Endothelial cell of umbilical vein (primary cell): ENCODE measurements around the gene TGFBR2. TPM values are rescaled to one million over a fixed set of nuclear protein-coding genes. Genes with fewer than 3 reads are reported as not detected.

Experiments used
- BruUV-seq: library from RNA; stranded (reverse); fragments of 400-500 nt; replicated peaks from 2 replicates; lab custom pipeline; 2021; lab: Mats Ljungman, UMichigan
- CTCF ChIA-PET: fragments of 300-600, 350-600 bp; sonication (Branson Sonifier 250); formaldehyde crosslinking; loops from one replicate; lab custom pipeline; 2021; ENCODE audit warnings: antibody characterized with exemption, inconsistent platforms; lab: Charles Lee
- POLR2A ChIA-PET: fragments of 300-600, 350-600 bp; sonication (Branson Sonifier 250); formaldehyde crosslinking; loops from one replicate; lab custom pipeline; 2021; ENCODE audit warnings: antibody characterized with exemption, inconsistent platforms; lab: Charles Lee
- DNase-seq: peaks from one replicate; pipeline ENCODE4 v3.0.0-alpha.2; 2011; ENCODE audit warnings: low read depth, low spot score
- FAIRE-seq: peaks from 2 replicates; lab custom pipeline; 2011; peaks lifted over from hg19 to GRCh38; lab: Jason Lieb, UNC
- H2AFZ ChIP-seq: 2 replicates; pipeline ENCODE4 v1.6.0; 2012; ENCODE audit warnings: low read depth, low read length, control low read depth, inconsistent platforms
- H3K27ac ChIP-seq: 2 replicates; pipeline ENCODE4 v1.5.1; 2011; ENCODE audit warnings: low read depth, mild to moderate bottlenecking, control low read depth, low read length, moderate library complexity; ENCODE audit not compliant: insufficient read depth
- H3K27me3 ChIP-seq, 2 experiments: 2 replicates each; pipeline versions ENCODE4 v1.6.0 to v1.6.1; 2011; ENCODE audit warnings: low read length in 2 of 2, mixed read lengths in 1 of 2; ENCODE audit not compliant: control insufficient read depth in 2 of 2, insufficient read depth in 2 of 2
- H3K36me3 ChIP-seq, 2 experiments: 2 replicates in 1 of 2; 3 replicates in 1 of 2; pipeline ENCODE4 v1.5.1; 2011; ENCODE audit warnings: low read length in 2 of 2, mild to moderate bottlenecking in 1 of 2, moderate library complexity in 1 of 2; ENCODE audit not compliant: control insufficient read depth in 2 of 2, insufficient read depth in 2 of 2; ENCODE audit errors: extremely low read depth in 1 of 2
- H3K4me1 ChIP-seq: 3 replicates; pipeline ENCODE4 v1.5.1; 2011; ENCODE audit warnings: mild to moderate bottlenecking, low read length; ENCODE audit not compliant: control insufficient read depth, insufficient read depth; ENCODE audit errors: extremely low read depth
- H3K4me2 ChIP-seq: 2 replicates; pipeline ENCODE4 v1.6.1; 2011; ENCODE audit warnings: low read length, control low read depth, mixed read lengths; ENCODE audit not compliant: insufficient read depth
- H3K4me3 ChIP-seq, 3 experiments: fragments of 200-600 bp in 1 of 3; sonication (generic), shearing (Covaris generic) in 1 of 3; replicated peaks in 1 of 3; 2 replicates each; pipeline ENCODE4 v1.5.1; 2011 to 2016; ENCODE audit warnings: control low read depth in 3 of 3, low read length in 3 of 3, mild to moderate bottlenecking in 2 of 3, inconsistent platforms in 1 of 3, low read depth in 1 of 3, moderate library complexity in 1 of 3; ENCODE audit not compliant: insufficient read depth in 1 of 3
- H3K79me2 ChIP-seq: 2 replicates; pipeline ENCODE4 v1.6.0; 2012; ENCODE audit warnings: low read length, inconsistent platforms; ENCODE audit not compliant: control insufficient read depth, insufficient read depth
- H3K9ac ChIP-seq: replicated peaks from 2 replicates; pipeline ENCODE3; 2011; ENCODE audit warnings: low read length, control low read depth; ENCODE audit not compliant: insufficient read depth; ENCODE audit errors: extremely low read depth
- H3K9me1 ChIP-seq: replicated peaks from 3 replicates; pipeline ENCODE4 v1.6.0; 2011; ENCODE audit warnings: mild to moderate bottlenecking, low read length; ENCODE audit not compliant: control insufficient read depth, insufficient read depth; ENCODE audit errors: extremely low read depth
- H3K9me3 ChIP-seq: replicated peaks from 2 replicates; pipeline ENCODE4 v1.5.1; 2012; ENCODE audit warnings: low read length, inconsistent platforms; ENCODE audit not compliant: control insufficient read depth, insufficient read depth
- H4K20me1 ChIP-seq: replicated peaks from 2 replicates; pipeline ENCODE3; 2011; ENCODE audit warnings: mild to moderate bottlenecking, low read length; ENCODE audit not compliant: control insufficient read depth, insufficient read depth; ENCODE audit errors: extremely low read depth
- EZH2 ChIP-seq: IDR thresholded peaks from 2 replicates; pipeline ENCODE4 v1.6.1; 2012; ENCODE audit warnings: borderline replicate concordance, low read depth, mild to moderate bottlenecking, moderate library complexity, low read length, inconsistent platforms; ENCODE audit not compliant: severe bottlenecking
- FOS ChIP-seq: IDR thresholded peaks from 2 replicates; pipeline ENCODE4 v1.6.1; 2011; ENCODE audit warnings: mild to moderate bottlenecking, low read length, moderate library complexity, borderline replicate concordance; ENCODE audit not compliant: insufficient read depth
- GATA2 ChIP-seq: IDR thresholded peaks from 2 replicates; pipeline ENCODE4 v1.7.0; 2011; ENCODE audit warnings: low read depth, mild to moderate bottlenecking, moderate library complexity, mixed read lengths, low read length; ENCODE audit not compliant: insufficient read length, insufficient read depth
- JUN ChIP-seq: IDR thresholded peaks from 2 replicates; pipeline ENCODE4 v1.6.1; 2011; ENCODE audit warnings: borderline replicate concordance, low read depth; ENCODE audit not compliant: insufficient read length, insufficient read depth
- MYC ChIP-seq: IDR thresholded peaks from one replicate; pipeline ENCODE4 v1.6.1; 2011; ENCODE audit warnings: mild to moderate bottlenecking, low read depth, low read length
- POLR2A ChIP-seq: IDR thresholded peaks from 2 replicates; pipeline ENCODE4 v1.6.1; 2012; ENCODE audit warnings: low read depth, mild to moderate bottlenecking, control low read depth, low read length
- POLR2AphosphoS5 ChIP-seq: IDR thresholded peaks from 2 replicates; pipeline ENCODE4 v1.6.1; 2012; ENCODE audit warnings: low read depth, mild to moderate bottlenecking, control low read depth, low read length, moderate library complexity; ENCODE audit not compliant: insufficient read depth
- dilution Hi-C: fragments of 300-500 bp; cut with MboI; formaldehyde crosslinking; loops from one replicate; pipeline ENCODE4 v1.15.0; 2019; ENCODE audit warnings: low sequenced_read_pairs; ENCODE audit not compliant: extremely low pct_ligation_motif_present
- intact Hi-C: fragments of 100-400 bp; cut with micrococcal nuclease; formaldehyde crosslinking; loops from one replicate; pipeline ENCODE4 v1.10.0; 2022
- polyA plus RNA-seq, 4 experiments: library from polyadenylated mRNA; depleted of rRNA in 3 of 4; stranded (reverse) in 3 of 4; unstranded in 1 of 4; fragments of >200 nt; gene quantifications; 2 replicates each; pipeline versions ENCODE4 v1.2.1 to v1.2.3, GENCODE V29; 2011 to 2012; ENCODE audit warnings: missing spikeins in 1 of 4
- total RNA-seq: library from RNA; stranded (reverse); gene quantifications from 2 replicates; pipeline ENCODE4 v1.2.3, GENCODE V29; 2021
- TF ChIP-seq, protein P1 (sequence below), 2 donors: IDR thresholded peaks; 1 replicate in 1 of 2; 2 replicates in 1 of 2; pipeline ENCODE4 v1.5.1; 2011; ENCODE audit warnings: low read length in 2 of 2, mild to moderate bottlenecking in 2 of 2, moderate library complexity in 2 of 2, control low read depth in 1 of 2, inconsistent platforms in 1 of 2, low read depth in 1 of 2; ENCODE audit not compliant: insufficient read depth in 1 of 2; ENCODE audit errors: extremely low read depth in 1 of 2
- TF ChIP-seq, protein P2 (sequence below): IDR thresholded peaks from 2 replicates; pipeline ENCODE4 v1.6.1; 2011; ENCODE audit not compliant: insufficient read depth, insufficient read length

Gene TGFBR2
- total and polyA plus RNA-seq, 2 donors (not counting 3 experiments of a cell fraction or from before 2014, with no cell fraction given) = 227 to 250 TPM

GRCh38 chr3:30605005-30605404 is 1.4 kb upstream of the TGFBR2 start:
- Histone ChIP-seq H3K27me3 (no peaks in the 10 kb centered on the region), H2AFZ (no peak overlapping the region), H3K4me1 (peaks cover 36% of the 10 kb centered on the region), H3K9me1 (no peaks in the 10 kb centered on the region), H3K4me3 (no peak overlapping the region), H3K79me2 (peaks cover 34% of the 10 kb centered on the region), H3K4me2 (no peak overlapping the region), H4K20me1 (no peaks in the 10 kb centered on the region), H3K36me3 (no peaks in the 10 kb centered on the region), H3K27ac (no peak overlapping the region), H3K9ac (no peak overlapping the region), H3K9me3 (no peaks in the 10 kb centered on the region)
- DNase-seq (no peak), FAIRE-seq (no peak)
- intact Hi-C loops = no loop called here
- TF ChIP-seq POLR2A (no peak), MYC (no peak), JUN (no peak), EZH2 (no peak), GATA2 (no peak), POLR2AphosphoS5 (no peak), FOS (no peak)
- TF ChIP-seq, protein P1, sequence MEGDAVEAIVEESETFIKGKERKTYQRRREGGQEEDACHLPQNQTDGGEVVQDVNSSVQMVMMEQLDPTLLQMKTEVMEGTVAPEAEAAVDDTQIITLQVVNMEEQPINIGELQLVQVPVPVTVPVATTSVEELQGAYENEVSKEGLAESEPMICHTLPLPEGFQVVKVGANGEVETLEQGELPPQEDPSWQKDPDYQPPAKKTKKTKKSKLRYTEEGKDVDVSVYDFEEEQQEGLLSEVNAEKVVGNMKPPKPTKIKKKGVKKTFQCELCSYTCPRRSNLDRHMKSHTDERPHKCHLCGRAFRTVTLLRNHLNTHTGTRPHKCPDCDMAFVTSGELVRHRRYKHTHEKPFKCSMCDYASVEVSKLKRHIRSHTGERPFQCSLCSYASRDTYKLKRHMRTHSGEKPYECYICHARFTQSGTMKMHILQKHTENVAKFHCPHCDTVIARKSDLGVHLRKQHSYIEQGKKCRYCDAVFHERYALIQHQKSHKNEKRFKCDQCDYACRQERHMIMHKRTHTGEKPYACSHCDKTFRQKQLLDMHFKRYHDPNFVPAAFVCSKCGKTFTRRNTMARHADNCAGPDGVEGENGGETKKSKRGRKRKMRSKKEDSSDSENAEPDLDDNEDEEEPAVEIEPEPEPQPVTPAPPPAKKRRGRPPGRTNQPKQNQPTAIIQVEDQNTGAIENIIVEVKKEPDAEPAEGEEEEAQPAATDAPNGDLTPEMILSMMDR (IDR thresholded peaks at IDR 0.05; ENCODE audit: extremely low read depth in 1 of 2, insufficient read depth in 1 of 2, low read depth in 1 of 2, low read length in 2 of 2) = no peak
- TF ChIP-seq, protein P2, sequence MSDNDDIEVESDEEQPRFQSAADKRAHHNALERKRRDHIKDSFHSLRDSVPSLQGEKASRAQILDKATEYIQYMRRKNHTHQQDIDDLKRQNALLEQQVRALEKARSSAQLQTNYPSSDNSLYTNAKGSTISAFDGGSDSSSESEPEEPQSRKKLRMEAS = no peak
- no TSS peak for BruUV-seq
- ChIA-PET CTCF (interaction anchor here (3.6 kb wide), 1 partner anchor 87 kb away, joined by 24 read pairs; no protein-coding TSS in a partner anchor), POLR2A (no interaction called here)
- dilution Hi-C loops = loop anchor here (25.0 kb wide), 1 partner anchor 268 kb away; no protein-coding TSS in a partner anchor
